GM21390 (cell line): ENCODE results near the gene XRN1.

ENCODE experiments used
- ATAC-seq: cut with Tn5 transposase; IDR thresholded peaks from one replicate; pipeline ENCODE4 v1.9.1; 2021; ENCODE audit not compliant: unreplicated experiment

XRN1 gene

DNA sequence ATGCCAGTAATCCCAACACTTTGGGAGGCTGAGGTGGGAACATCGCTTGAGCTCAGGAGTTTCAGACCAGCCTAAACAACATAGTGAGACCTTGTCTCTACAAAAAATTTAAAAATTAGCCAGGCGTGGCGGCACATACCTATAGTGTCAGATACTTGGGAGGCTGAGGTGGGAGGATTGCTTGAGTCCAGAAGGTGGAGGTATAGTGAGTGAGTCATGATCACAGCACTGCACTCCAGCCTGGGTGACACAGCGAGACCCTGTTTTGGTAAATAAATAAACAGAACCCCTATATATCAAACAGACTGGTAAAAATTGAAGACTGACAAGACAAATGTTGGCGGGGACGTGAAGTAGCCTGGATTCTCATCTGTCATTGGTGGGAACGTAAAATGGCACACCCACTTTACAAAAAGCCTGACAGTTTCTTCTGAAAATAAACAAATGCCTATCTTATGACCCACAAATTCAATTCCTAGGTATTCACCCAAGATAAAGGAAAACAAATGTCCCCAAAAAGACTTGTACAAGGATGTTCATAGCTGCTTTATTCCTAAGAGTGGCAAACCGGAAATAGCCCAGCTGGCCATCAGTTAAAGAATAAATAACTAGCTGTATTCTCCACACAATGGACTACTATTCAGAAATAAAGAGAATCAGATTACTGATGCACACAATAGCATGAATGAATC is 175.5 kb downstream of the XRN1 start:
- no peak for ATAC-seq

GRCh38 chr3:142270407-142270806 is 177.4 kb downstream of the XRN1 start:
- ATAC-seq = no peak

- no peak for ATAC-seq
These were observed 178.1 kb downstream of the XRN1 start for GRCh38 chr3:142269767-142270166.

- ATAC-seq = no peak
These were observed 179.4 kb downstream of the XRN1 start for GRCh38 chr3:142268426-142268825.

- ATAC-seq = no peak
These were observed 180.6 kb downstream of the XRN1 start for GRCh38 chr3:142267269-142267668.

DNA sequence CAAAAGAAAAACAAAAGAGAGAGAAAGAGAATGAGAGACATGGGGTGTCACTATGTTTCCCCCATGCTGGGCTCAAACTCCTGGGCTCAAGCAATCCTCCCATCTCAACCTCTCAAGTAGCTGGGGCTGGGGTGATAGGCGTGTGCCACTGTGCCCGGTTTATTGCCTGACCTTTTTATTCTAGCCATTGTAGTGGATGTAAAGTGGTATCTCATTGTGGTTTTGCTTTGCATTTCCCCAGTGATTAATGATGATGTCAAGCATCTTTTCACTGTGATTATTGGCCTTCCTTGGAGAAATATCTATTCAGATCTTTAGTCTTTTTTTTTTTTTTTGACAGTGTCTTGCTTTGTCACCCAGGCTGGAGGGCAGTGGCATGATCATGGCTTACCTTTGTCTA is 184.7 kb downstream of the XRN1 start:
- no peak for ATAC-seq

GRCh38 chr3:142259359-142259758 is 188.5 kb downstream of the XRN1 start:
- no peak for ATAC-seq

GRCh38 chr3:142256712-142257333 is 191.0 kb downstream of the XRN1 start:
- ATAC-seq = no peak
